HepG2 (cell line): ENCODE results near the gene TMCC2. TPM values are rescaled to one million over a fixed set of nuclear protein-coding genes. Genes with fewer than 3 reads are reported as not detected.

Experiments used
- GTF2F1 ChIP-seq: fragments of 150-350 bp; IDR thresholded peaks from 2 replicates; pipeline ENCODE4 v1.6.1; 2014; ENCODE audit warnings: low read length
- HNRNPLL ChIP-seq: fragments of 200-400 bp; formaldehyde crosslinking; IDR thresholded peaks from 2 replicates; pipeline ENCODE4 v1.6.1; 2017; ENCODE audit warnings: mild to moderate bottlenecking, low read depth, low read length; ENCODE audit not compliant: poor library complexity, severe bottlenecking
- MBNL3 ChIP-seq: fragments of 250-450 bp; sonication (Bioruptor Pico); conservative IDR thresholded peaks from 2 replicates; pipeline ENCODE4 v1.8.0; 2022; ENCODE audit warnings: mild to moderate bottlenecking, inconsistent platforms
- MXD4 ChIP-seq: IDR thresholded peaks from 2 replicates; pipeline ENCODE4 v1.6.1; 2016; ENCODE audit warnings: mild to moderate bottlenecking, missing biosample characterization, missing genetic modification reagents
- NFATC3 ChIP-seq: sonication (generic); formaldehyde crosslinking; IDR thresholded peaks from 2 replicates; pipeline ENCODE4 v1.5.1; 2020; ENCODE audit warnings: mild to moderate bottlenecking, missing genetic modification reagents
- NFIB ChIP-seq: sonication (generic); formaldehyde crosslinking; IDR thresholded peaks from 2 replicates; pipeline ENCODE4 v1.9.0; 2021; ENCODE audit warnings: missing genetic modification reagents, mild to moderate bottlenecking, borderline replicate concordance
- PTBP1 ChIP-seq: fragments of 200-400 bp; formaldehyde crosslinking; IDR thresholded peaks from 2 replicates; pipeline ENCODE4 v1.6.1; 2018; ENCODE audit warnings: low read length, low read depth; ENCODE audit not compliant: poor library complexity, severe bottlenecking
- TAF15 ChIP-seq: fragments of 200-400 bp; formaldehyde crosslinking; IDR thresholded peaks from one replicate; pipeline ENCODE4 v1.6.1; 2018; ENCODE audit warnings: mild to moderate bottlenecking, low read depth, low read length; ENCODE audit not compliant: poor library complexity, severe bottlenecking
- TBL1XR1 ChIP-seq: fragments of 150-350 bp; IDR thresholded peaks from 2 replicates; pipeline ENCODE4 v1.6.1; 2014; ENCODE audit warnings: borderline replicate concordance, low read length; ENCODE audit not compliant: partially characterized antibody
- ZBTB40 ChIP-seq, 2 experiments: fragments of 450-650 bp in 1 of 2; sonication (generic) in 1 of 2; formaldehyde crosslinking in 1 of 2; IDR thresholded peaks; 2 replicates each; pipeline versions ENCODE4 v1.6.1 to v1.8.0; 2016 to 2022; ENCODE audit warnings: antibody characterized with exemption in 1 of 2, mild to moderate bottlenecking in 1 of 2, missing genetic modification reagents in 1 of 2
- ZFY ChIP-seq: sonication (generic); formaldehyde crosslinking; IDR thresholded peaks from 2 replicates; pipeline ENCODE4 v1.4.0; 2020; ENCODE audit warnings: missing genetic modification reagents
- ZKSCAN8 ChIP-seq: IDR thresholded peaks from 2 replicates; pipeline ENCODE4 v1.6.1; 2016; ENCODE audit warnings: borderline replicate concordance, missing genetic modification reagents, missing compliant biosample characterization
- ZNF3 ChIP-seq: IDR thresholded peaks from 2 replicates; pipeline ENCODE4 v1.7.0; 2017; ENCODE audit warnings: inconsistent platforms
- ZNF496 ChIP-seq: sonication (generic); formaldehyde crosslinking; IDR thresholded peaks from 2 replicates; pipeline ENCODE4 v1.8.1; 2023; ENCODE audit warnings: mild to moderate bottlenecking, moderate library complexity, missing genetic modification reagents; ENCODE audit not compliant: insufficient replicate concordance
- ZNF577 ChIP-seq: sonication (generic); formaldehyde crosslinking; IDR thresholded peaks from 2 replicates; pipeline ENCODE4 v1.4.0; 2020; ENCODE audit warnings: mild to moderate bottlenecking, low read depth, missing genetic modification reagents, borderline replicate concordance
- ZNF678 ChIP-seq: sonication (generic); formaldehyde crosslinking; IDR thresholded peaks from 2 replicates; pipeline ENCODE4 v1.4.0; 2020; ENCODE audit warnings: mild to moderate bottlenecking, missing genetic modification reagents
- ZNF740 ChIP-seq: sonication (generic); formaldehyde crosslinking; IDR thresholded peaks from 2 replicates; pipeline ENCODE4 v1.4.0; 2020; ENCODE audit warnings: missing genetic modification reagents
- polyA plus RNA-seq, 8 experiments: library from polyadenylated mRNA; depleted of rRNA in 3 of 8; stranded (reverse) in 7 of 8; unstranded in 1 of 8; fragments of >200 nt; fragmentation: Illumina TruSeq in 4 of 8; extraction: Trizol in 4 of 8; gene quantifications; 2 replicates each; pipeline versions ENCODE4 v1.2.1 to v1.2.3, GENCODE V29; 2011 to 2016; ENCODE audit warnings: low read depth in 4 of 8, missing spikeins in 1 of 8, mixed read lengths in 1 of 8; ENCODE audit not compliant: insufficient read depth in 1 of 8
- total RNA-seq, 5 experiments: library from RNA; depleted of rRNA; stranded (reverse); fragments of >200 nt; fragmentation: Illumina TruSeq; extraction: Trizol; gene quantifications; 2 replicates each; pipeline ENCODE4 v1.2.3, GENCODE V29; 2016; ENCODE audit warnings: low read depth in 1 of 5
- TF ChIP-seq, protein P1 (sequence below): sonication (generic); formaldehyde crosslinking; IDR thresholded peaks from 2 replicates; pipeline ENCODE4 v1.4.0; 2020; ENCODE audit warnings: missing genetic modification reagents, borderline replicate concordance

TMCC2 gene
- total and polyA plus RNA-seq, 2 of the 13 experiments (the other 11 are each of a cell fraction or from before 2014, with no cell fraction given) = 0.12 to 0.24 TPM

GRCh38 chr1:205284420-205285144 is 56.8 kb downstream of the TMCC2 start (continued):
- TF ChIP-seq ZBTB40 (IDR thresholded peaks at IDR 0.05) (no peak), ZBTB40 (CRISPR knock-in tag; IDR thresholded peaks at IDR 0.05) (no peak), ZFY (peak; percentile 47; the same call in 1 of the 2 replicates), ZNF678 (CRISPR knock-in tag) (no peak), NFATC3 (no peak), ZNF3 (CRISPR knock-in tag) (no peak), HNRNPLL (no peak), ZNF577 (CRISPR knock-in tag) (no peak), ZKSCAN8 (CRISPR knock-in tag) (no peak), NFIB (CRISPR knock-in tag) (no peak), MXD4 (CRISPR knock-in tag) (no peak), ZNF740 (CRISPR knock-in tag) (peak; percentile 97), TBL1XR1 (no peak), ZNF496 (CRISPR knock-in tag) (no peak), GTF2F1 (no peak), MBNL3 (CRISPR knock-in tag) (no peak), PTBP1 (no peak), TAF15 (no peak)
- TF ChIP-seq, protein P1, sequence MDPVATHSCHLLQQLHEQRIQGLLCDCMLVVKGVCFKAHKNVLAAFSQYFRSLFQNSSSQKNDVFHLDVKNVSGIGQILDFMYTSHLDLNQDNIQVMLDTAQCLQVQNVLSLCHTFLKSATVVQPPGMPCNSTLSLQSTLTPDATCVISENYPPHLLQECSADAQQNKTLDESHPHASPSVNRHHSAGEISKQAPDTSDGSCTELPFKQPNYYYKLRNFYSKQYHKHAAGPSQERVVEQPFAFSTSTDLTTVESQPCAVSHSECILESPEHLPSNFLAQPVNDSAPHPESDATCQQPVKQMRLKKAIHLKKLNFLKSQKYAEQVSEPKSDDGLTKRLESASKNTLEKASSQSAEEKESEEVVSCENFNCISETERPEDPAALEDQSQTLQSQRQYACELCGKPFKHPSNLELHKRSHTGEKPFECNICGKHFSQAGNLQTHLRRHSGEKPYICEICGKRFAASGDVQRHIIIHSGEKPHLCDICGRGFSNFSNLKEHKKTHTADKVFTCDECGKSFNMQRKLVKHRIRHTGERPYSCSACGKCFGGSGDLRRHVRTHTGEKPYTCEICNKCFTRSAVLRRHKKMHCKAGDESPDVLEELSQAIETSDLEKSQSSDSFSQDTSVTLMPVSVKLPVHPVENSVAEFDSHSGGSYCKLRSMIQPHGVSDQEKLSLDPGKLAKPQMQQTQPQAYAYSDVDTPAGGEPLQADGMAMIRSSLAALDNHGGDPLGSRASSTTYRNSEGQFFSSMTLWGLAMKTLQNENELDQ (CRISPR knock-in tag) = no peak
